Endothelial cell (in vitro differentiated cells): ENCODE results near the gene CD28. TPM values are rescaled to one million over a fixed set of nuclear protein-coding genes. Genes with fewer than 3 reads are reported as not detected.

ENCODE experiments used
- DNase-seq: peaks from one replicate; pipeline ENCODE4 v3.0.0; 2021; ENCODE audit warnings: low spot score
- H3K27ac Mint-ChIP-seq: one replicate; pipeline ENCODE4 v1.8.0; 2021; ENCODE audit warnings: mixed read lengths, inconsistent platforms; ENCODE audit not compliant: unreplicated experiment
- H3K27me3 Mint-ChIP-seq: one replicate; pipeline ENCODE4 v1.8.0; 2021; ENCODE audit warnings: mild to moderate bottlenecking, moderate library complexity, mixed read lengths, inconsistent platforms; ENCODE audit not compliant: unreplicated experiment
- H3K36me3 Mint-ChIP-seq: one replicate; pipeline ENCODE4 v1.8.0; 2021; ENCODE audit warnings: mild to moderate bottlenecking, low read depth, mixed read lengths, inconsistent platforms; ENCODE audit not compliant: unreplicated experiment
- H3K4me1 Mint-ChIP-seq: one replicate; pipeline ENCODE4 v1.8.0; 2021; ENCODE audit warnings: mild to moderate bottlenecking, mixed read lengths, inconsistent platforms; ENCODE audit not compliant: unreplicated experiment
- H3K4me3 Mint-ChIP-seq: one replicate; pipeline ENCODE4 v1.8.0; 2021; ENCODE audit warnings: mild to moderate bottlenecking, mixed read lengths, inconsistent platforms; ENCODE audit not compliant: unreplicated experiment
- H3K9me3 Mint-ChIP-seq: one replicate; pipeline ENCODE4 v1.8.0; 2021; ENCODE audit warnings: mixed read lengths, inconsistent platforms; ENCODE audit not compliant: unreplicated experiment
- total RNA-seq: library from RNA; stranded (reverse); fragmentation: NEBNext Ultra II Directional; extraction: Animal tissue kit (Norgen Biotek cat#: 25700); gene quantifications from one replicate; pipeline ENCODE4 v1.2.1, GENCODE V29; 2021; ENCODE audit not compliant: unreplicated experiment
- TF ChIP-seq, protein P1 (sequence below): fragments of 200-600 bp; sonication (generic); IDR thresholded peaks from one replicate; pipeline ENCODE4 v1.5.0; 2021; ENCODE audit warnings: antibody characterized with exemption; ENCODE audit not compliant: unreplicated experiment

The CD28 gene
- total RNA-seq, 1 donor from 2014 or later: not detected

- H3K36me3 Mint-ChIP-seq: no peaks in the 10 kb centered on the region
- H3K4me1 Mint-ChIP-seq: no peaks in the 10 kb centered on the region
- H3K27ac Mint-ChIP-seq: no peak overlapping the region
- no peak overlapping the region for H3K4me3 Mint-ChIP-seq
- DNase-seq: no peak
- H3K27me3 Mint-ChIP-seq: no peaks in the 10 kb centered on the region
- TF ChIP-seq, protein P1, sequence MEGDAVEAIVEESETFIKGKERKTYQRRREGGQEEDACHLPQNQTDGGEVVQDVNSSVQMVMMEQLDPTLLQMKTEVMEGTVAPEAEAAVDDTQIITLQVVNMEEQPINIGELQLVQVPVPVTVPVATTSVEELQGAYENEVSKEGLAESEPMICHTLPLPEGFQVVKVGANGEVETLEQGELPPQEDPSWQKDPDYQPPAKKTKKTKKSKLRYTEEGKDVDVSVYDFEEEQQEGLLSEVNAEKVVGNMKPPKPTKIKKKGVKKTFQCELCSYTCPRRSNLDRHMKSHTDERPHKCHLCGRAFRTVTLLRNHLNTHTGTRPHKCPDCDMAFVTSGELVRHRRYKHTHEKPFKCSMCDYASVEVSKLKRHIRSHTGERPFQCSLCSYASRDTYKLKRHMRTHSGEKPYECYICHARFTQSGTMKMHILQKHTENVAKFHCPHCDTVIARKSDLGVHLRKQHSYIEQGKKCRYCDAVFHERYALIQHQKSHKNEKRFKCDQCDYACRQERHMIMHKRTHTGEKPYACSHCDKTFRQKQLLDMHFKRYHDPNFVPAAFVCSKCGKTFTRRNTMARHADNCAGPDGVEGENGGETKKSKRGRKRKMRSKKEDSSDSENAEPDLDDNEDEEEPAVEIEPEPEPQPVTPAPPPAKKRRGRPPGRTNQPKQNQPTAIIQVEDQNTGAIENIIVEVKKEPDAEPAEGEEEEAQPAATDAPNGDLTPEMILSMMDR: no peak
- H3K9me3 Mint-ChIP-seq: no peaks in the 10 kb centered on the region
Measured at GRCh38 chr2:203750346-203751068, 44.1 kb downstream of the CD28 start.

DNA sequence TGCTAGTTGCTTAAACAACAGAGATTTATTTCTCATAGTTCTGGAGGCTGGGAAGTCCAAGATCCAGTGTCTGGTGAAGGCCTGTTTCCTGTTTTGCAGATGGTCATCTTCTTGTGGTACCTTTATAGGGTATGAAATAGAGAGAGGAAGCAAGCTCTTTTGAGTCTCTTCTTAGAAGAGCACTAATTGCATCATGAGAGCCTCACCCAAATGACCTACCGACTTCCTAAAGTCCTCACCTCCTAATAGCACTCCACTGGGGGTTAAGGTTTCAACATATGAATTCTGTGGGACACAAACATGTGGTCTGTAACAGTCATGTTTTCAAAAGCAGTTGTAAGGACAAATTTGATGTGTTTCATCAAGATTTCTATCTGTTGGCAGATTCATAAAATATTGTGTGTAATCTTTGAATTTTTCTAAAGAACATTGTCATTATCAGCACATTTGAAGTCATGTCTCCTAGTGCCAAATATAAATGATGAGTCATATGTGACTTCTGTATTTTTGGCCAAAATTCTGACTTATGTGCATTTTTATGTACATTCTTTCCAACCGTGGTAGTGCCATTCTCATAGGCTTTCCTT is 45.3 kb downstream of the CD28 start:
- Mint-ChIP-seq H3K27ac (no peak overlapping the region), H3K4me3 (no peak overlapping the region), H3K27me3 (no peaks in the 10 kb centered on the region), H3K4me1 (no peaks in the 10 kb centered on the region), H3K9me3 (no peaks in the 10 kb centered on the region), H3K36me3 (no peaks in the 10 kb centered on the region)
- DNase-seq: no peak
- TF ChIP-seq, protein P1: no peak

- Mint-ChIP-seq H3K36me3 (peaks cover 7% of the 10 kb centered on the region), H3K27me3 (peaks cover 2% of the 10 kb centered on the region), H3K4me1 (peaks cover 11% of the 10 kb centered on the region), H3K9me3 (no peaks in the 10 kb centered on the region), H3K27ac (no peak overlapping the region), H3K4me3 (no peak overlapping the region)
- TF ChIP-seq, protein P1: no peak
- no peak for DNase-seq
Measured at GRCh38 chr2:203756161-203756560, 49.7 kb downstream of the CD28 start.

- TF ChIP-seq, protein P1: no peak
- peaks cover 2% of the 10 kb centered on the region for H3K27me3 Mint-ChIP-seq
- peaks cover 7% of the 10 kb centered on the region for H3K36me3 Mint-ChIP-seq
- H3K4me3 Mint-ChIP-seq: no peak overlapping the region
- no peak overlapping the region for H3K27ac Mint-ChIP-seq
- H3K4me1 Mint-ChIP-seq: peaks cover 11% of the 10 kb centered on the region
- H3K9me3 Mint-ChIP-seq: no peaks in the 10 kb centered on the region
- no peak for DNase-seq
Measured at GRCh38 chr2:203758841-203759689, 52.6 kb downstream of the CD28 start.
